Stimulated activated CD4-positive, alpha-beta T cell treated with anti-CD3 and anti-CD28 coated beads, Interleukin-4, amount 100 ng/mL, for 24 hours (primary cell): ENCODE measurements around the gene ESPL1.
A peak's percentile ranks its signal among the peaks of the same experiment; 100 is the strongest.

Experiments
- DNase-seq: peaks from one replicate; pipeline ENCODE4 v3.0.0-alpha.2; 2020

The ESPL1 gene

GRCh38 chr12:53231921-53232645 lies 36.0 kb upstream of the ESPL1 start, which contains the start of gene RARG:
Gene RARG, minus strand, starts transcription at chr12:53232209. Its CDS starts 4,664 bp downstream, at chr12:53227545.
- DNase-seq, result peak; percentile 72

GRCh38 chr12:53232646-53233461 lies 35.2 kb upstream of the ESPL1 start:
- DNase-seq, result peak; percentile 39

GRCh38 chr12:53233671-53234121 lies 34.4 kb upstream of the ESPL1 start:
- DNase-seq, result no peak

- no peak for DNase-seq
These were observed 33.7 kb upstream of the ESPL1 start for GRCh38 chr12:53234271-53234914.

GRCh38 chr12:53235164-53235563 lies 32.9 kb upstream of the ESPL1 start:
- DNase-seq, result no peak

GRCh38 chr12:53235742-53236442 lies 32.2 kb upstream of the ESPL1 start:
- DNase-seq, result peak; percentile 43

GRCh38 chr12:53236443-53237111 lies 31.5 kb upstream of the ESPL1 start:
- peak; percentile 58 for DNase-seq

- no peak for DNase-seq
These were observed 28.3 kb upstream of the ESPL1 start for GRCh38 chr12:53239643-53240258.

- DNase-seq, result no peak
These were observed 26.3 kb upstream of the ESPL1 start for GRCh38 chr12:53241623-53242412.

GRCh38 chr12:53244337-53244736 lies 23.8 kb upstream of the ESPL1 start:
- DNase-seq, result no peak

GRCh38 chr12:53245286-53245685 lies 22.8 kb upstream of the ESPL1 start:
- DNase-seq, result no peak

GRCh38 chr12:53251477-53252348 lies 16.4 kb upstream of the ESPL1 start:
- DNase-seq, result peak; percentile 68

GRCh38 chr12:53252349-53252916 lies 15.7 kb upstream of the ESPL1 start:
- DNase-seq, result no peak

GRCh38 chr12:53253298-53253697 lies 14.8 kb upstream of the ESPL1 start:
- DNase-seq, result no peak

GRCh38 chr12:53254816-53255545 lies 13.1 kb upstream of the ESPL1 start:
- no peak for DNase-seq

- no peak for DNase-seq
These were observed 12.1 kb upstream of the ESPL1 start for GRCh38 chr12:53255996-53256395.

GRCh38 chr12:53258541-53259539 lies 9.3 kb upstream of the ESPL1 start:
- no peak for DNase-seq

- DNase-seq, result no peak
These were observed 8.2 kb upstream of the ESPL1 start for GRCh38 chr12:53259891-53260290.
